Middle frontal gyrus (tissue), 1 donor: ENCODE results near the gene CNTN4.
"Not testable (repeated sequence)": the region's sequence is repeated elsewhere in the genome, so short reads cannot be mapped to it uniquely, and the experiment has no call there.

Experiments
- DNase-seq: peaks from one replicate; pipeline ENCODE4 v3.0.0-alpha.2; 2015; ENCODE audit warnings: low spot score; ENCODE audit errors: extremely low spot score

The CNTN4 gene

GRCh38 chr3:2512881-2513280 is 414.2 kb downstream of the CNTN4 start:
- DNase-seq: no peak

DNA sequence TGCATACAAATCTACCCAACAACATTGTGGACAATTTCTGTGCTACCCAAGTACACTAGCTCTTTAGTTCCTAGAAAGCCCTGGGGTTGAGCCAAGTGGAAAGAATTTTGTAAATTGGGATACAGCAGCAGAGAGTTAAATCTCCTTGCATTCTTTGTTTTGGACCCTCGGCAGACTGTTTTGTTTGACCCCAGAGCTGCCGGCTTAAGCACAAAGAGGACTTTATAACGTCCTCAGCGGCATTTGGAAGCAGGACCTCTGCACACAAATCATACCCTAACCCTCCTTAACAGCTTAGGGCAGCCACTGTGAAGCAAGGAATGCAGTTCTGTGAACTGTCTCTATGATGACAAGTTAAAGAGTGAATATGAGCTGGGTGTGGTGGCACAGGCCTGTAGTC is 415.3 kb downstream of the CNTN4 start:
- DNase-seq: no peak

- DNase-seq: no peak
Measured at GRCh38 chr3:2516762-2517441, 418.2 kb downstream of the CNTN4 start.

GRCh38 chr3:2517500-2518172 is 419.0 kb downstream of the CNTN4 start:
- DNase-seq: no peak

DNA sequence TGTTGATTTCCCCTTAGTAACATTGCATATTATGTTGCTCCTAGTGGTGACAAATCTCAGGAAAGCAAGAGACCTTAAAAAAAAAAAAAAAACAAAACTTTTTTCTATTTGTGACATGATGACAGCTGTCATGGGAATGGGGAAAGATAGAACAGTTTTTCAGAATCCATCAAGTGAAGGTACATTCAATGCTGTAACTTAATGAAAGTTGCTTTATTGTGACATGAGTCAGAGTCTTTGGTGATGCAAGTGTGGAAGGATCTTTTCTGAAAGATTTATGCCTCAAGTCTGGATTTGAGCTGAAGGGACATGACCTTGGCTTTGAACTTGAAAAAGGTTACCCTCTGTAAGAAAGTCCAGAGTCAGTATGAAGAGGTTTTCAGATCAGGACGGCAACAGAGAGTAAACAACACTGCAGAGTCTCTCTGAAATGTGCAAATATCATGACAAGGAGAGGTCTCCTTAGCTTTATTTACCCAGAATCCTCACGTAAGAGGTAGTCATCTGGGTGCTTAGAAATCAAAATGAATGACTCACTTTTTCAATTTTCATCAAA is 424.7 kb downstream of the CNTN4 start:
- no peak for DNase-seq

DNA sequence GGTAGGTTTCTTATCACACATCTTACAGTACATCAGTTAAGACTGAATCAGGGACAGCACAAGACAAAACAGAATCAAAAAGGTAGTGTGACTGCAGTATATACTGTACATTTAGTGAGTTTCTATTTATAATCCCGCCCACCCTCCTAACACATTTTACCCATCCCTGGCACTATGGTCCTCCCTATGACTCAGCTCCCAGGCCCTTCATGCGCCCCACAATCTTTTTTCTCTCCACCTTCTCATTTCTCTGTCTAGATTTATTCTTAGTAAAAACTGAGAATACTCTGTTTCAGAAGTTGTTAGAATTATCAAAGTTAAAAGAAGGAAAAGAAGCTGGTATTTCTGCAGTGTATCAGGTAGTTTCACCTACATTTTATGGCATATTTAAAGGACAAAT is 427.3 kb downstream of the CNTN4 start:
- no peak for DNase-seq

DNA sequence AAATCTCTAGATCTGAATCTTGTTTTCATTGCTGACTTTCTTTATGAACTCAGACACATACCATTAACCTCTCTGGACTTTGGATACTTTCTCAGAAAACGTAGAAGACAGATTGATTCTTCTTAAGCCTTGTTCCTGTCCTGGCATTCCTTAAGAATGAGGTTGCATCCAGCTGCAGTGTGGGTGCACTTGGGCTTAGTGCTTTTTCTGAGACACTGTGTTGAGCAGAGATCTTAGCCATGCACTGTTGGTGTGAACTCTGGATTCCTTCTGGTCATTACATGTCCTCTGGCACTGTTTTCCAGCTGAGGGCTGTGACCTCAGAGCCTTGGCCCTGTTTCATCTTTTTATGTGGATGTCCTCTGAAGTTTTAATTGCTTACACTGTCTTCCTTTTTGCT is 428.3 kb downstream of the CNTN4 start:
- DNase-seq: no peak

DNA sequence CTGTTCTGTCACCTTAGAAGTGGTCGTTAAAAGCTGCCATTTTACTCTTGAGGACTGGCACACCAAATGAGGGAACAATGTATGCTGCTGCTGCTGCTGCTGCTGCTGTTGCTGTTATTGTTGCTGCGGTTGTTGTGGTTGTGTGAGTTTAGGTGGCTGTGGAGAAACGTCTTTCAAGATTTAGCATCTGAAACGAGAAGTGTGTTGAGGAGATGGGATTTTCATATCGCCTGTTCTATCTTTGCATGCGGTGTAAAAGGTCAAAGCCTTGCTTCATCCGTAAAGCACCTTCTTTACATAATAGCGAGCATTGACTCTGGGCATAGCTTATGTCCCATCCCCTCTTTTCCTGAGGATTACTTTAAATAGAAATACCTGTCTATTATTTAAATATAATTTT is 428.7 kb downstream of the CNTN4 start:
- not testable (repeated sequence) for DNase-seq

DNA sequence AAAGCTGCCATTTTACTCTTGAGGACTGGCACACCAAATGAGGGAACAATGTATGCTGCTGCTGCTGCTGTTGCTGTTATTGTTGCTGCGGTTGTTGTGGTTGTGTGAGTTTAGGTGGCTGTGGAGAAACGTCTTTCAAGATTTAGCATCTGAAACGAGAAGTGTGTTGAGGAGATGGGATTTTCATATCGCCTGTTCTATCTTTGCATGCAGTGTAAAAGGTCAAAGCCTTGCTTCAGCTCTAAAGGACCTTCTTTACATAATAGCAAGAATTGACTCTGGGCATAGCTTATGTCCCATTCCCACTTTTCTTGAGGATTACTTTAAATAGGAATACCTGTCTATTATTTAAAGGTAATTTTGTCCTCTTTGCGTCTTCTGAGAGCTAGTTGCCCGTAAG is 436.1 kb downstream of the CNTN4 start:
- DNase-seq: not testable (repeated sequence)

GRCh38 chr3:2535206-2535605 is 436.5 kb downstream of the CNTN4 start:
- no peak for DNase-seq

DNA sequence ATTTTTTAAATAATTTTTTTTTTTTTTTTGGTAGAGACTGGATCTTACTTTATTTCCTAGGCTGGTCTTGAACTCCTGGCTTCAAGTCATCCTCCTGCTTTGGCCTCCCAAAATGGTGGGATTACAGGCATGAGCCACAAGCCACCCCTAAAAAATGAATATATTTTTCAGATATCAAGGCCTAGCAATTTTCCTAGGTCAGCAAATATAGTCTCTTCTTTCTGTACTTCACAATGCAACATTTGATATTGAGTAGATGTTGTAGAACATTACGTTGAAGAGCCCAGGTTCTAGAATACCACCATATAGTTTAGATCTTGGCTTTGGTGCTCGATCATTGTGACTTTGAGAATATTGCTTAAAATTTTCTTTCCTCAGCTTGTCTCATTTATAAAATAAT is 437.9 kb downstream of the CNTN4 start:
- no peak for DNase-seq

- DNase-seq: no peak
Measured at GRCh38 chr3:2540115-2540514, 441.4 kb downstream of the CNTN4 start.

DNA sequence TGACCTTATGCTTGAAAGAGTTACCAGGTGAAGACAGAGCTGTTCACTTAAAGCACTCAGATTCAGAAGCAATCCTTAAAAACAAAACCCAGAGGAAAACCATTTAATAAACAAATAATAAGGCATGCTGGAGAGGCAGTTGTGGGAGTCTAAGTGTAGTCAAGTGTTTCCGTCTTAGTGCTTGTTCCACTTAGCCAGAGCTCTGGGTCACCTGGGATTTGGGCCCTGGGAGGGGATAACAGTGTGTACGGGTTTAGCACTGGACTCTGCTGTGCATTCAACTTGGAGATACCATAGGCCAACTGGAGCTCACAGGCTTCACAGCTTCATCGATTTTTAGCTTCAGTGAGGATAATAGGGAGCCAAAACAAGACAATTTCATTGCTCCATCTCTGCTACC is 444.6 kb downstream of the CNTN4 start:
- DNase-seq: no peak

DNA sequence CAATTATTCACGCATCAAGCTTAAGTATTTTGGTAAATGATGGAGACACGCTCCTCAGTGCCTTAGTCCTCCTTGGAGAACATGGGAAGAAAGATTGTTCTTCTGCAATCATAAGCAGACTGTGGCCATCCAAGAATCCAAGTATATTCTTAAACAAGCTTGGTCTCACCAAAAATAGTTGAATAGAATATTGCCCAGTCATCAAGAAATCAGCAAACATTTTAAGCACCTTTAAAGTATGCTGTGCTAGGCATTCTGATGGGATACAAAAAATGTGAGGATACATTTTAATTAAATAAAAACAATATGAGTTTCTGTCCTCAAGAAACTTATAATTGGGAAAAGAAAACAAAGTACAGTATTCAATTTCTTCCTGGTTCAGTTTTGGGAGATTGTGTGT is 445.5 kb downstream of the CNTN4 start:
- no peak for DNase-seq

DNA sequence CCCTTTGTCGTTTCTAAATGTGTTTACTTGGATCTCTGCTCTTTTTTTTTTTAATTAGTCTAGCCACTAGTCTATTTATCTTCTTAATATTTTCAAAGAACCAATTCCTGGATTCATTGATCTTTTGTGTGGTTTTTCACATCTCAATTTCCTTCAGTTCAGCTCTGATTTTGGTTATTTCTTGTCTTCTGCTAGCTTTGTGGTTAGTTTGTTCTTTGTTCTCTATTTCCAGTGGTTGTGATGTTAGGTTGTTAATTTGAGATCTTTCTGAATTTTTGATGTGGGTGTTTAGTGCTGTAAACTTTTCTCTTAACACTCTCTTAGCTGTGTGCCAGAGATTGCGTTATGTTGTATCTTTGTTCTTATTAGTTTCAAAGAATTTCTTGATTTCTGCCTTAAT is 446.1 kb downstream of the CNTN4 start:
- DNase-seq: no peak

DNA sequence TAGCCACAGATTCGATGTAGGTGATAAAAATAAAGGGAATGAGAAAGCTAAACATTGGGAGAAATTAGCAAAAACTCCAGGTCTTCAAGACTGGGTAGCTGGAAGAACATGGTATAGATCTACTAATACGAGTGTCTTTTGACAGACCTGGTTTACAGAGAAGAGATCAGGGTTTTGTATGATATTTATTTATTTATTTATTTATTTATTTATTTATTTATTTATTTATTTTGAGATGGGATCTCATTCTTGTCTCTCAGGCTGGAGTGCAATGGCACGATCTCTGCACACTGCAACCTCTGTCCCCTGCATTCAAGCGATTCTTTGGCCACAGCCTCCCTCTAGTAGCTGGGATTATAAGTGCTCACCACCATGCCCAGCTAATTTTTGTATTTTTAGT is 448.4 kb downstream of the CNTN4 start:
- no peak for DNase-seq

DNA sequence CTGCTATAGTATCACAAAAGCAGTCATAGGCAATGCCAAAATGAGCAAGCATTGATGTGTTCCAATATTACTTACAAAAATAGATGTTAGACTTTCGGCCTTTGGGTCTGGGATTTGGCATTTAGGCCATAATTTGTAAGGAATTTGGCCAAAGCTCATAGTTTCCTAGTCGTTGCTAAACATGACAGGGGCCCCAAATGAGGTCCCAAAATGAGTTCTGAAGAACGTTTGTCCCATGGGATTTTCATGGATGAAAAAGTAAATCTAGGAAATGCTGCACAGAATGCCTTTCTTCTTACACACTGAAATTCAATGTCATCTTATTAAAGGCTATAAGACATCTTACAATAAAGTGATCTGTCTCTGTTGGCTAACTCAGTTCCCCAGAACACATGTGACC is 456.0 kb downstream of the CNTN4 start:
- DNase-seq: no peak

DNA sequence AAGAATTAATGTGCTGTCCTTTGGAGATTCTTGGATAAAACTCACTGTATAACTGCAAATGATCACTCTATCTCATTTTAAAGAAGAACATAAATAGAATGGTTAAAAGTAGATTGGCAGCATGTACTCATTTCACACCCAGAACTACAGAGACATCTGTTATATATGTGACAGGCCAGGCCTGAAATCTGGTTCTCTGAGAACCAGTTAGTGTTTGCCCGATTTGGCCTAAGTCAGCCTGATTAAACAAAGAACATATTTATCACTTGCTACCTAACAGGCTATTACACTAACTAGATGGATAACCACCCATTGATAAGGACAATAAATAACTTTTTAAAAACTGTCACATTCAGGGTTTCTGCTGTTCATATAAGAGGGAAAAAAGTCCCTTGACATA is 460.1 kb downstream of the CNTN4 start:
- no peak for DNase-seq

GRCh38 chr3:2567451-2567850 is 468.8 kb downstream of the CNTN4 start:
- no peak for DNase-seq

GRCh38 chr3:2568156-2568555 is 469.5 kb downstream of the CNTN4 start:
- DNase-seq: no peak

- no peak for DNase-seq
Measured at GRCh38 chr3:2568929-2569328, 470.3 kb downstream of the CNTN4 start.

DNA sequence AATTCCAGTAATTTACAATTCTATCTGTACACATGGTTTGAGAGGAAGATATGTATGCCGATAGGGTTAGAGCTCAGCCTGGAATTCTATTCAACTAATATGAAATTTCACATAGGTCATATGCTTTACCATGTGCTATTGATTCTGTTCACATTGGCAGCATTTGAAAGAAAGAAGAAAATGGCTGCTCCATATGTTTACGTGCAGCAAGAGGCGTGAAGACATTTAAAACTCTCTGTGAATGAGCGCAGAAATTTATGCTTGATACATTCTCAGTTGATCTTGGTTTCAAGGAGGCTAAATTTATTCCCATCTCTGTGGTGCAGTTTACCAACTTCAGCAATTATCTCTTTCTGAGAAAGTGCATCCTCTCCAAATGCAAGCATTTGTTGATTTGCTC is 478.9 kb downstream of the CNTN4 start:
- no peak for DNase-seq

DNA sequence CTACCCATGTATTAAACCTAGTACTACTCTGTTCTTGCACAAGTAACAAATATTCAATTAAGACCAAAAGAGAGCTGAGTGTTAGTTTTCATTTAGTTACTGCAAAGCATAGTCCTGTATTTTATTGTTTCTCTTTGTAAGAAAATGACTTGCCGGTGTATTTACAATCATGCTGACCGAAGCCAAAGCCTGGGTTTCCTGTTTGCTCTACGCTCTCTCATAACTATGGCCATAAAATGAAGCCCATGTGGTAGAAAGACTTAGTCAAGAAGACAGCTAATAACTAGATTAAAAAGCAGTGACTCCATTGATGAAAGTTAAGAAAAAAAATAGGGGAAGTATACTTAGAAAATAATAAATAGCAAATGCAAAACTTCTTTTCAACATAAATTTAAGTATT is 479.9 kb downstream of the CNTN4 start:
- DNase-seq: no peak
